Activated naive CD8-positive, alpha-beta T cell treated with anti-CD3 and anti-CD28 coated beads, Interleukin-2, amount 10 ng/mL, durations not matched to agents 7 days and 5 days (primary cell): Measurements from ENCODE around the gene TFAP2B. TPM values are rescaled to one million over a fixed set of nuclear protein-coding genes. Genes with fewer than 3 reads are reported as not detected.

Source experiments
- ATAC-seq: fragments of 150-1000 bp; cut with Tn5 transposase; one replicate; pipeline ENCODE4 v1.10.0; 2021; ENCODE audit warnings: low read depth, moderate library complexity
- POLR2A ChIA-PET: fragments of 350-600 bp; sonication (Branson Sonifier 250); formaldehyde crosslinking; loops from one replicate; lab custom pipeline; 2021; ENCODE audit warnings: antibody characterized with exemption; lab: Charles Lee
- DNase-seq: peaks from one replicate; pipeline ENCODE4 v3.0.0; 2021
- H3K27ac Mint-ChIP-seq: one replicate; pipeline ENCODE4 v1.8.0; 2022; ENCODE audit warnings: mild to moderate bottlenecking, mixed read lengths
- H3K27me3 Mint-ChIP-seq: one replicate; pipeline ENCODE4 v1.8.0; 2022; ENCODE audit warnings: mild to moderate bottlenecking, moderate library complexity, mixed read lengths
- H3K36me3 Mint-ChIP-seq: one replicate; pipeline ENCODE4 v1.8.0; 2021; ENCODE audit warnings: mild to moderate bottlenecking, mixed read lengths
- H3K4me1 Mint-ChIP-seq: one replicate; pipeline ENCODE4 v1.8.0; 2021; ENCODE audit warnings: mixed read lengths
- H3K4me3 Mint-ChIP-seq: one replicate; pipeline ENCODE4 v1.8.0; 2022; ENCODE audit warnings: mild to moderate bottlenecking, moderate library complexity, mixed read lengths
- H3K9me3 Mint-ChIP-seq: one replicate; pipeline ENCODE4 v1.8.0; 2021; ENCODE audit warnings: mixed read lengths
- total RNA-seq, 2 experiments: library from RNA; stranded (reverse); gene quantifications; one replicate each; pipeline ENCODE4 v1.2.3, GENCODE V29; 2021

Gene TFAP2B
- total RNA-seq, 2 experiments from 2014 or later = not detected

GRCh38 chr6:50831186-50831585 is 12.5 kb downstream of the TFAP2B start:
- ATAC-seq (no peak), DNase-seq (no peak)
- Mint-ChIP-seq H3K27me3 (peaks cover 33% of the 10 kb centered on the region), H3K4me3 (no peak overlapping the region), H3K4me1 (no peaks in the 10 kb centered on the region), H3K36me3 (no peaks in the 10 kb centered on the region), H3K27ac (no peak overlapping the region), H3K9me3 (no peaks in the 10 kb centered on the region)
- POLR2A ChIA-PET = no interaction called here

- POLR2A ChIA-PET = no interaction called here
Measured at GRCh38 chr6:50832912-50833311, 14.2 kb downstream of the TFAP2B start.

GRCh38 chr6:50834929-50835410 is 16.3 kb downstream of the TFAP2B start:
- ATAC-seq (no peak), DNase-seq (no peak)
- POLR2A ChIA-PET = no interaction called here
- H3K36me3 Mint-ChIP-seq = no peaks in the 10 kb centered on the region
- peaks cover 45% of the 10 kb centered on the region for H3K27me3 Mint-ChIP-seq
- no peaks in the 10 kb centered on the region for H3K9me3 Mint-ChIP-seq
- no peak overlapping the region for H3K4me3 Mint-ChIP-seq
- H3K4me1 Mint-ChIP-seq = peaks cover 3% of the 10 kb centered on the region
- H3K27ac Mint-ChIP-seq = no peak overlapping the region

More at GRCh38 chr6:50832912-50833311, 14.2 kb downstream of the TFAP2B start:
- no peak overlapping the region for H3K27ac Mint-ChIP-seq
- H3K4me1 Mint-ChIP-seq = peaks cover 3% of the 10 kb centered on the region
- DNase-seq = no peak
- no peaks in the 10 kb centered on the region for H3K36me3 Mint-ChIP-seq
- peaks cover 37% of the 10 kb centered on the region for H3K27me3 Mint-ChIP-seq
- H3K9me3 Mint-ChIP-seq = no peaks in the 10 kb centered on the region
- ATAC-seq = no peak
- no peak overlapping the region for H3K4me3 Mint-ChIP-seq

GRCh38 chr6:50836231-50836630 is 17.6 kb downstream of the TFAP2B start:
- POLR2A ChIA-PET = no interaction called here
- H3K27me3 Mint-ChIP-seq = peaks cover 52% of the 10 kb centered on the region
- no peak for DNase-seq
- H3K27ac Mint-ChIP-seq = no peak overlapping the region
- peaks cover 3% of the 10 kb centered on the region for H3K4me1 Mint-ChIP-seq
- H3K36me3 Mint-ChIP-seq = no peaks in the 10 kb centered on the region
- H3K9me3 Mint-ChIP-seq = no peaks in the 10 kb centered on the region
- ATAC-seq = no peak
- no peak overlapping the region for H3K4me3 Mint-ChIP-seq

- Mint-ChIP-seq H3K36me3 (no peaks in the 10 kb centered on the region), H3K27ac (no peak overlapping the region), H3K27me3 (peaks cover 67% of the 10 kb centered on the region), H3K4me3 (no peak overlapping the region), H3K9me3 (no peaks in the 10 kb centered on the region), H3K4me1 (peaks cover 3% of the 10 kb centered on the region)
- DNase-seq = no peak
- POLR2A ChIA-PET = no interaction called here
- ATAC-seq = no peak
Measured at GRCh38 chr6:50837589-50838445, 19.1 kb downstream of the TFAP2B start.

- POLR2A ChIA-PET = no interaction called here
- no peak for ATAC-seq
- no peak overlapping the region for H3K27ac Mint-ChIP-seq
- peaks cover 3% of the 10 kb centered on the region for H3K4me1 Mint-ChIP-seq
- H3K9me3 Mint-ChIP-seq = peaks cover 2% of the 10 kb centered on the region
- no peak overlapping the region for H3K4me3 Mint-ChIP-seq
- H3K36me3 Mint-ChIP-seq = no peaks in the 10 kb centered on the region
- DNase-seq = no peak
- peaks cover 89% of the 10 kb centered on the region for H3K27me3 Mint-ChIP-seq
Measured at GRCh38 chr6:50840112-50840810, 21.6 kb downstream of the TFAP2B start.

- POLR2A ChIA-PET = no interaction called here
- Mint-ChIP-seq H3K27me3 (peaks cover 88% of the 10 kb centered on the region), H3K9me3 (peaks cover 3% of the 10 kb centered on the region)
Measured at GRCh38 chr6:50840811-50841192, 22.1 kb downstream of the TFAP2B start.

GRCh38 chr6:50842446-50842845 is 23.8 kb downstream of the TFAP2B start:
- ATAC-seq (no peak), DNase-seq (no peak)
- POLR2A ChIA-PET = no interaction called here
- H3K4me1 Mint-ChIP-seq = no peaks in the 10 kb centered on the region
- no peak overlapping the region for H3K27ac Mint-ChIP-seq
- H3K9me3 Mint-ChIP-seq = peaks cover 3% of the 10 kb centered on the region
- no peaks in the 10 kb centered on the region for H3K36me3 Mint-ChIP-seq
- H3K27me3 Mint-ChIP-seq = peaks cover 89% of the 10 kb centered on the region
- no peak overlapping the region for H3K4me3 Mint-ChIP-seq

More at GRCh38 chr6:50840811-50841192, 22.1 kb downstream of the TFAP2B start:
- H3K4me1 Mint-ChIP-seq = peaks cover 3% of the 10 kb centered on the region
- H3K36me3 Mint-ChIP-seq = no peaks in the 10 kb centered on the region
- H3K4me3 Mint-ChIP-seq = no peak overlapping the region
- no peak overlapping the region for H3K27ac Mint-ChIP-seq
- ATAC-seq (no peak), DNase-seq (no peak)

- POLR2A ChIA-PET = no interaction called here
- DNase-seq (no peak), ATAC-seq (no peak)
- Mint-ChIP-seq H3K27ac (no peak overlapping the region), H3K36me3 (no peaks in the 10 kb centered on the region), H3K4me3 (no peak overlapping the region), H3K9me3 (peaks cover 3% of the 10 kb centered on the region), H3K27me3 (peaks cover 89% of the 10 kb centered on the region), H3K4me1 (no peaks in the 10 kb centered on the region)
Measured at GRCh38 chr6:50842861-50843384, 24.3 kb downstream of the TFAP2B start.

GRCh38 chr6:50843842-50844241 is 25.2 kb downstream of the TFAP2B start:
- POLR2A ChIA-PET = no interaction called here
- Mint-ChIP-seq H3K27me3 (peaks cover 89% of the 10 kb centered on the region), H3K27ac (no peak overlapping the region), H3K9me3 (peaks cover 3% of the 10 kb centered on the region), H3K36me3 (no peaks in the 10 kb centered on the region), H3K4me3 (no peak overlapping the region), H3K4me1 (no peaks in the 10 kb centered on the region)
- ATAC-seq = no peak
- DNase-seq = no peak

GRCh38 chr6:50845499-50846143 is 26.9 kb downstream of the TFAP2B start:
- H3K27ac Mint-ChIP-seq = no peak overlapping the region

GRCh38 chr6:50846144-50846851 is 27.6 kb downstream of the TFAP2B start:
- H3K27me3 Mint-ChIP-seq = peaks cover 81% of the 10 kb centered on the region
- DNase-seq = no peak
- no peak overlapping the region for H3K27ac Mint-ChIP-seq
- H3K4me3 Mint-ChIP-seq = no peak overlapping the region
- no peaks in the 10 kb centered on the region for H3K4me1 Mint-ChIP-seq
- ATAC-seq = no peak
- H3K36me3 Mint-ChIP-seq = no peaks in the 10 kb centered on the region
- peaks cover 3% of the 10 kb centered on the region for H3K9me3 Mint-ChIP-seq
- POLR2A ChIA-PET = no interaction called here

More at GRCh38 chr6:50845499-50846143, 26.9 kb downstream of the TFAP2B start:
- ATAC-seq (no peak), DNase-seq (no peak)
- Mint-ChIP-seq H3K36me3 (no peaks in the 10 kb centered on the region), H3K4me1 (no peaks in the 10 kb centered on the region), H3K4me3 (no peak overlapping the region), H3K27me3 (peaks cover 88% of the 10 kb centered on the region), H3K9me3 (peaks cover 3% of the 10 kb centered on the region)
- POLR2A ChIA-PET = no interaction called here

GRCh38 chr6:50846852-50847155 is 28.1 kb downstream of the TFAP2B start:
- POLR2A ChIA-PET = no interaction called here
- H3K27ac Mint-ChIP-seq = no peak overlapping the region
- H3K4me3 Mint-ChIP-seq = no peak overlapping the region
- no peak for DNase-seq
- no peaks in the 10 kb centered on the region for H3K36me3 Mint-ChIP-seq
- H3K27me3 Mint-ChIP-seq = peaks cover 80% of the 10 kb centered on the region
- peaks cover 3% of the 10 kb centered on the region for H3K9me3 Mint-ChIP-seq
- no peaks in the 10 kb centered on the region for H3K4me1 Mint-ChIP-seq
- no peak for ATAC-seq
